H1 (cell line): ENCODE measurements around the gene GMEB2. TPM values are rescaled to one million over a fixed set of nuclear protein-coding genes. Genes with fewer than 3 reads are reported as not detected.

ENCODE experiments used
- CTCF ChIA-PET: fragments of 300-600 bp; sonication (Branson Sonifier 250); formaldehyde crosslinking; loops from one replicate; lab custom pipeline; 2021; ENCODE audit not compliant: partially characterized antibody; lab: Charles Lee
- POLR2A ChIA-PET: fragments of 300-600 bp; sonication (Branson Sonifier 250); formaldehyde crosslinking; loops from one replicate; lab custom pipeline; 2021; ENCODE audit warnings: inconsistent platforms; ENCODE audit not compliant: partially characterized antibody; lab: Charles Lee
- DNase-seq, 2 experiments: peaks; one replicate each; pipeline versions ENCODE4 v3.0.0 to v3.0.0-alpha.2; 2010 to 2022; ENCODE audit warnings: low spot score in 2 of 2, low read depth in 1 of 2, mixed read lengths in 1 of 2
- FAIRE-seq: peaks from 2 replicates; lab custom pipeline; 2011; peaks lifted over from hg19 to GRCh38; lab: Jason Lieb, UNC
- H2AFZ ChIP-seq: 2 replicates; pipeline ENCODE4 v1.8.1; 2012; ENCODE audit warnings: low read length, inconsistent platforms
- H2AK5ac ChIP-seq: 2 replicates; pipeline ENCODE4 v1.6.1; 2013; ENCODE audit warnings: low read depth, low read length
- H2BK120ac ChIP-seq: replicated peaks from 2 replicates; pipeline ENCODE3; 2013; ENCODE audit warnings: low read depth, low read length, inconsistent platforms
- H2BK12ac ChIP-seq: 2 replicates; pipeline ENCODE4 v1.6.1; 2013; ENCODE audit warnings: low read depth, low read length
- H2BK15ac ChIP-seq: 2 replicates; pipeline ENCODE4 v1.6.1; 2013; ENCODE audit warnings: low read length
- H2BK20ac ChIP-seq: 2 replicates; pipeline ENCODE4 v1.6.1; 2013; ENCODE audit warnings: low read length
- H2BK5ac ChIP-seq: 2 replicates; pipeline ENCODE4 v1.6.1; 2013; ENCODE audit warnings: low read depth, low read length
- H3K14ac ChIP-seq: 2 replicates; pipeline ENCODE4 v1.6.1; 2013; ENCODE audit warnings: inconsistent platforms; ENCODE audit not compliant: insufficient read length
- H3K18ac ChIP-seq: 2 replicates; pipeline ENCODE4 v1.6.1; 2013; ENCODE audit warnings: low read length; ENCODE audit errors: extremely low read depth
- H3K23ac ChIP-seq: 2 replicates; pipeline ENCODE4 v1.6.1; 2013; ENCODE audit warnings: inconsistent platforms; ENCODE audit not compliant: insufficient read length
- H3K23me2 ChIP-seq: 2 replicates; pipeline ENCODE4 v1.6.1; 2013; ENCODE audit warnings: low read depth, low read length
- H3K27ac ChIP-seq: 2 replicates; pipeline ENCODE4 v1.6.1; 2011; ENCODE audit warnings: low read depth, low read length, inconsistent platforms
- H3K27me3 ChIP-seq, 4 experiments: replicated peaks in 1 of 4; 1 replicate in 1 of 4; 2 replicates in 3 of 4; pipeline versions ENCODE4 v1.6.1 to v1.8.1; 2011 to 2013; ENCODE audit warnings: low read length in 3 of 4, mild to moderate bottlenecking in 3 of 4, inconsistent platforms in 2 of 4, mixed read lengths in 2 of 4, moderate library complexity in 1 of 4; ENCODE audit not compliant: control insufficient read depth in 3 of 4, insufficient read depth in 3 of 4; ENCODE audit errors: extremely low read depth in 1 of 4
- H3K36me3 ChIP-seq, 4 experiments: 2 replicates each; pipeline versions ENCODE4 v1.6.1 to v1.8.1; 2011 to 2013; ENCODE audit warnings: mild to moderate bottlenecking in 4 of 4, low read length in 3 of 4, moderate library complexity in 2 of 4, control low read depth in 1 of 4, inconsistent platforms in 1 of 4; ENCODE audit not compliant: insufficient read depth in 4 of 4, control insufficient read depth in 2 of 4
- H3K4ac ChIP-seq: replicated peaks from 2 replicates; pipeline ENCODE3; 2013; ENCODE audit warnings: low read length, low read depth, mixed read lengths, inconsistent platforms; ENCODE audit not compliant: insufficient read length
- H3K4me1 ChIP-seq, 4 experiments: replicated peaks in 1 of 4; 1 replicate in 1 of 4; 2 replicates in 3 of 4; pipeline versions ENCODE4 v1.6.1 to v1.8.1; 2011 to 2013; ENCODE audit warnings: low read length in 3 of 4, inconsistent platforms in 2 of 4, mixed read lengths in 1 of 4; ENCODE audit not compliant: insufficient read depth in 4 of 4, control insufficient read depth in 3 of 4
- H3K4me2 ChIP-seq, 2 experiments: 2 replicates each; pipeline versions ENCODE4 v1.6.1 to v1.8.1; 2011 to 2013; ENCODE audit warnings: low read depth in 2 of 2, low read length in 2 of 2, control low read depth in 1 of 2, inconsistent platforms in 1 of 2, mild to moderate bottlenecking in 1 of 2; ENCODE audit not compliant: insufficient read depth in 1 of 2
- H3K4me3 ChIP-seq, 4 experiments: fragments of 200-600, 300-600 bp in 1 of 4; sonication (generic), shearing (Covaris generic), sonication (Bioruptor Twin) in 1 of 4; 2 replicates each; pipeline versions ENCODE4 v1.5.1 to v1.8.1; 2011 to 2016; ENCODE audit warnings: low read length in 4 of 4, low read depth in 3 of 4, control low read depth in 2 of 4, inconsistent platforms in 2 of 4, mild to moderate bottlenecking in 2 of 4, mixed read lengths in 1 of 4, moderate library complexity in 1 of 4; ENCODE audit not compliant: insufficient read depth in 2 of 4; ENCODE audit errors: extremely low read depth in 1 of 4
- H3K56ac ChIP-seq: replicated peaks from 2 replicates; pipeline ENCODE3; 2013; ENCODE audit warnings: low read depth, mild to moderate bottlenecking, mixed read lengths, low read length, inconsistent platforms; ENCODE audit not compliant: insufficient read length
- H3K79me1 ChIP-seq: 2 replicates; pipeline ENCODE4 v1.6.1; 2013; ENCODE audit warnings: low read depth, low read length, control low read depth
- H3K79me2 ChIP-seq, 2 experiments: 2 replicates each; pipeline versions ENCODE4 v1.6.1 to v1.8.1; 2012 to 2013; ENCODE audit warnings: low read length in 2 of 2, mild to moderate bottlenecking in 2 of 2, inconsistent platforms in 1 of 2; ENCODE audit not compliant: insufficient read depth in 2 of 2, control insufficient read depth in 1 of 2
- H3K9ac ChIP-seq, 4 experiments: replicated peaks in 1 of 4; 1 replicate in 1 of 4; 2 replicates in 3 of 4; pipeline versions ENCODE4 v1.6.1 to v1.8.1; 2011 to 2013; ENCODE audit warnings: low read depth in 3 of 4, low read length in 3 of 4, control low read depth in 2 of 4, mild to moderate bottlenecking in 2 of 4, moderate library complexity in 2 of 4, inconsistent platforms in 1 of 4; ENCODE audit errors: extremely low read depth in 1 of 4
- H3K9me3 ChIP-seq, 2 experiments: 2 replicates each; pipeline versions ENCODE4 v1.6.1 to v1.8.1; 2012 to 2013; ENCODE audit warnings: mild to moderate bottlenecking in 2 of 2, moderate library complexity in 2 of 2, control low read depth in 1 of 2, inconsistent platforms in 1 of 2, low read depth in 1 of 2, low read length in 1 of 2, mixed read lengths in 1 of 2; ENCODE audit not compliant: insufficient read depth in 2 of 2
- H4K20me1 ChIP-seq, 2 experiments: replicated peaks in 1 of 2; 2 replicates each; pipeline versions ENCODE3 to v1.8.1; 2011 to 2013; ENCODE audit warnings: inconsistent platforms in 2 of 2, low read length in 2 of 2, mild to moderate bottlenecking in 1 of 2; ENCODE audit not compliant: insufficient read depth in 2 of 2, control insufficient read depth in 1 of 2
- H4K5ac ChIP-seq: 2 replicates; pipeline ENCODE4 v1.6.1; 2013; ENCODE audit warnings: low read length, low read depth, mixed read lengths, inconsistent platforms; ENCODE audit not compliant: insufficient read length
- H4K8ac ChIP-seq: 2 replicates; pipeline ENCODE4 v1.8.0; 2013; ENCODE audit warnings: mild to moderate bottlenecking, moderate library complexity, low read length, inconsistent platforms; ENCODE audit not compliant: insufficient read depth; ENCODE audit errors: extremely low read depth
- H4K91ac ChIP-seq: replicated peaks from 2 replicates; pipeline ENCODE3; 2013; ENCODE audit warnings: low read length, mixed read lengths, inconsistent platforms; ENCODE audit not compliant: insufficient read length
- KDM4A ChIP-seq: IDR thresholded peaks from one replicate; pipeline ENCODE4 v1.7.1; 2012; ENCODE audit warnings: low read depth, mild to moderate bottlenecking, moderate library complexity, low read length, inconsistent platforms; ENCODE audit not compliant: severe bottlenecking
- TEAD4 ChIP-seq: IDR thresholded peaks from 2 replicates; pipeline ENCODE4 v1.6.1; 2012; ENCODE audit warnings: low read depth, low read length, inconsistent platforms, mixed read lengths
- WGBS, 2 experiments: shearing (Covaris generic) in 1 of 2; methylation state at CpG; one replicate each; pipeline versions ENCODE4 v1.1.6 to v1.1.7; 2013 to 2015; ENCODE audit warnings: low lambda C conversion rate in 2 of 2, mixed read lengths in 2 of 2, inconsistent platforms in 1 of 2, low coverage in 1 of 2, missing lambda C conversion rate in 1 of 2; ENCODE audit not compliant: insufficient replicate concordance in 2 of 2, insufficient coverage in 1 of 2, insufficient read length in 1 of 2; ENCODE audit errors: extremely low coverage in 1 of 2, missing lambda C conversion rate in 1 of 2; 5-methylcytosine and 5-hydroxymethylcytosine counted together
- polyA plus RNA-seq, 7 experiments: library from polyadenylated mRNA; depleted of rRNA in 3 of 7; stranded (reverse) in 5 of 7; unstranded in 2 of 7; fragments of >200 nt in 5 of 7; fragments of 200-250 nt in 2 of 7; gene quantifications; 1 replicate in 5 of 7; 2 replicates in 1 of 7; 4 replicates in 1 of 7; pipeline versions ENCODE4 v1.2.1 to v1.2.3, GENCODE V29; 2011 to 2013; ENCODE audit warnings: missing spikeins in 2 of 7, mixed read lengths in 2 of 7
- total RNA-seq: library from RNA; stranded (reverse); fragmentation: NEBNext Ultra II Directional; extraction: Animal tissue kit (Norgen Biotek cat#: 25700); gene quantifications from 2 replicates; pipeline ENCODE4 v1.2.1, GENCODE V29; 2021

GMEB2 gene
- total and polyA plus RNA-seq, 2 of the 8 experiments (the other 6 are each of a cell fraction or from before 2014, with no cell fraction given) = 12.9 to 14.2 TPM

DNA sequence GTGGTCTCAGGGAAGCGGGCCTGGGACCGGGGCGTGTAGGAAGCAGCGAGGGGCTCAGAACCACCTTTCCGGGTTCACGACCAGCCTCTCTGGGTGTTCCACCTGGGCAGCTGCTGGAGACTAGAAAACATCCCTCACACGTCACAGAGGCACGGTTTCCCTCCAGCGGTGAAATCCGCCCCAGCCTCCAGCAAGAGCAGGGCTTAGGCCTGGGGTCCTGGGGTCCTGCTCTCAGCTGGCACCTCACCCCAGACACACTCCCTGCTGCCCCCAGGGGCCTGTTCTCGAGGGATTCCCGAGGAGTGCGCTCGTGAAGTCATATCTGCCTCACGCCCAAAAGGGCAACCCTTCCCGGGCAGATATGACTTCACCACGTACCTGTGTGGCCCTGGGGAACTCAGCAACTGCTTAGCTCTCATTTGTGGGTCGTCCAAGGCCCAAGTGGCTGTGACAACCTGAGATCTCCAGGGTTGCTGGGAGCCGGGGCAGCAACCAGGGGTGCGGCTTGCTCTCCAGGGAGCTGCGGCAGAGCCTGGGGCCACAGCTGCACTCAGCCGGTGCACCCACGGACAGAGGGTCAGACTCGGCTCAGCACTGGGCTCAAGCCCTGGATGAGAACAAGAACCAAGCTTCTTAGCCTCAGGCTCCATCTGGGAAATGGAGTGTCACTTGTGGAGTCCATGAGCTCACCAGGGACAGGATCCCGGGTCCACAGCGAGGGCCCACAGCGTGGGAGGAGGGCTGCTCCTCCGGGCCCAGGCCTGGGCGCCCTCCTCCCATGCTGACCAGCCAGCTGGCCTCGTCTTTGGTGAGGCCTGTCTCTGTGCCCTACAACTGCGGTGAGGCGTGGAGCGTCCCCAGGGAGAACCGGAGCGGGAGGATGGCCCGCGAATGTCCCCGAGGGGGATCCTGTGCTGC is 72.3 kb downstream of the GMEB2 start:
- DNase-seq = no peak
- H3K9ac ChIP-seq = 0 out of 7 replicates have a peak overlapping the region, but pooled peaks of 1 of the 4 experiments have one; percentile 8
- FAIRE-seq = no peak

More for the DNA sequence above, 72.3 kb downstream of the GMEB2 start:
- Histone ChIP-seq H3K4me2 (peak overlapping the region; percentile 49 to 95), H3K23ac (no peak overlapping the region), H3K14ac (no peak overlapping the region), H4K8ac (peak overlapping the region; percentile 79), H3K9me3 (no peaks in the 10 kb centered on the region), H3K56ac (no peak overlapping the region), H2BK20ac (no peak overlapping the region; the same call in 1 of the 2 replicates), H3K36me3 (no peaks in the 10 kb centered on the region), H4K20me1 (peaks cover 0 to 1% of the 10 kb centered on the region in 2 experiments), H3K79me2 (no peaks in the 10 kb centered on the region), H3K18ac (no peak overlapping the region; the same call in 1 of the 2 replicates), H4K91ac (no peak overlapping the region), H2BK5ac (no peak overlapping the region), H3K4ac (no peak overlapping the region), H2BK12ac (peak overlapping the region; percentile 9; the same call in 1 of the 2 replicates), H2BK120ac (no peak overlapping the region), H4K5ac (peak overlapping the region; percentile 21), H3K79me1 (no peaks in the 10 kb centered on the region), H2AFZ (no peak overlapping the region), H3K23me2 (peaks cover 4% of the 10 kb centered on the region; the same call in 1 of the 2 replicates), H3K4me3 (peak overlapping the region; percentile 47 to 99 (median 52)), H3K27me3 (no peaks in the 10 kb centered on the region; a peak in 1 of 7 replicates), H2BK15ac (no peak overlapping the region; the same call in 1 of the 2 replicates), H3K4me1 (peaks cover 0 to 19% (median 14%) of the 10 kb centered on the region in 4 experiments; a peak in 6 of 7 replicates), H3K27ac (no peak overlapping the region), H2AK5ac (no peak overlapping the region)
- POLR2A ChIA-PET = interaction anchor here (1.4 to 1.5 kb wide), 3 partner anchors 34 to 183 kb away, joined by 4 to 7 read pairs (median 5); partner anchors contain the start of genes GMEB2 and PPDPF
- CTCF ChIA-PET = interaction anchor here (0.6 to 2.5 kb wide), 6 partner anchors 16 to 330 kb away, joined by 3 to 17 read pairs (median 3); partner anchors contain the start of gene PTK6
- WGBS, 2 experiments = 72% methylated on average over 34 of the region's 38 CpGs; no CpG with 5 or more reads in 1 of the 2 experiments
- TF ChIP-seq KDM4A (peak; percentile 14), TEAD4 (no peak)
